Measurements from ENCODE around the gene IDH3B. TPM values are rescaled to one million over a fixed set of nuclear protein-coding genes. Genes with fewer than 3 reads are reported as not detected.
"Not testable (repeated sequence)": the region's sequence is repeated elsewhere in the genome, so short reads cannot be mapped to it uniquely, and the experiment has no call there.

The IDH3B gene
- total and polyA plus RNA-seq, 2 experiments from 2014 or later: 216 to 244 TPM

DNA sequence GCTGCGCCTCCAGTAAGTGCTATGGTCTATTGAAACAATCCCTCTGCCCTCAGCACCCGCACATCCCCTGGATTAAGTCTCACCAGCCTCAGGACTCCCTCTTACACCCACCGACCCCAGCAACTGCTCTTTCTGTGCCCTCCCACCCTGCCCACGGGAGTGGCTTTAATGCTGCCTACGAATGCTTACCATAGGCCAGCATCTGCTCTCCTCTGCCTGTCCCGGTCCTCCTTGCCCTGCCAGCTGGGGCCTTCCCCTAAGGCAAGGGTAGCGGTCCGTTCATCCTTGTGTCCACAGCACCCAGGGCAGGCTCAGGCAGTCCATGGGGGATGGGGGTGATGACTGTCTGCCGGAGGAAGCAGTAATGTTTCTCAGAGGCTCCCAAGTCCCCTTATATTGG lies 32.6 kb upstream of the IDH3B start:
- DNase-seq (ENCODE audit: low read depth in 1 of 2, low spot score in 1 of 2): no peak
- Histone ChIP-seq H3K27ac (no peak overlapping the region), H3K27me3 (peaks cover 76% of the 10 kb centered on the region), H3K36me3 (no peaks in the 10 kb centered on the region), H3K4me3 (no peak overlapping the region), H3K9me3 (ENCODE audit: low read depth) (no peaks in the 10 kb centered on the region), H3K4me1 (ENCODE audit: low read depth) (no peaks in the 10 kb centered on the region)
- TF ChIP-seq, protein P1, sequence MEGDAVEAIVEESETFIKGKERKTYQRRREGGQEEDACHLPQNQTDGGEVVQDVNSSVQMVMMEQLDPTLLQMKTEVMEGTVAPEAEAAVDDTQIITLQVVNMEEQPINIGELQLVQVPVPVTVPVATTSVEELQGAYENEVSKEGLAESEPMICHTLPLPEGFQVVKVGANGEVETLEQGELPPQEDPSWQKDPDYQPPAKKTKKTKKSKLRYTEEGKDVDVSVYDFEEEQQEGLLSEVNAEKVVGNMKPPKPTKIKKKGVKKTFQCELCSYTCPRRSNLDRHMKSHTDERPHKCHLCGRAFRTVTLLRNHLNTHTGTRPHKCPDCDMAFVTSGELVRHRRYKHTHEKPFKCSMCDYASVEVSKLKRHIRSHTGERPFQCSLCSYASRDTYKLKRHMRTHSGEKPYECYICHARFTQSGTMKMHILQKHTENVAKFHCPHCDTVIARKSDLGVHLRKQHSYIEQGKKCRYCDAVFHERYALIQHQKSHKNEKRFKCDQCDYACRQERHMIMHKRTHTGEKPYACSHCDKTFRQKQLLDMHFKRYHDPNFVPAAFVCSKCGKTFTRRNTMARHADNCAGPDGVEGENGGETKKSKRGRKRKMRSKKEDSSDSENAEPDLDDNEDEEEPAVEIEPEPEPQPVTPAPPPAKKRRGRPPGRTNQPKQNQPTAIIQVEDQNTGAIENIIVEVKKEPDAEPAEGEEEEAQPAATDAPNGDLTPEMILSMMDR (IDR thresholded peaks at IDR 0.05; ENCODE audit: low read depth, low read length): no peak

DNA sequence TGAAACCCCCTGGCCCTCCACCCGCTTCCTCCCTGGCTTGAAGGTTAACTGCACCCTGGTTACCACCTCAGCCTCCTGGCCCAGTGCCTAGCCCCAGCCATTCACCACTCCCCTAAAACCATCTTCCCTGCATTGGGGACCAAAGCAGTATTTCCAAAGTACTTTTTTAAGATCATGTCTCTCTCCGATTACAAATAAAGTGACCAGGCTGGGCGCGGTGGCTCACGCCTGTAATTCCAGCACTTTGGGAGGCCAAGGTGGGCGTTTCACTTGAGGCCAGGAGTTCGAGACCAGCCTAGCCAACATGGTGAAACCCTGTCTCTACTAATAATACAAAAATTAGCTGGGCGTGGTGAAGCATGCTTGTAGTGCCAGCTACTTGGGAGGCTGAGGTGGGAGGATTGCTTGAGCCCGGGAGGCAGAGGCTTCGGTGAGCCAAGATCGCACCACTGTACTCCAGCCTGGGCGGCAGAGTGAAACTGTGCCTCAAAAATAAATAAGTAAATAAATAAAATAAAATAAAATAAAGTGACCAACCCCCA lies 32.0 kb upstream of the IDH3B start:
- H3K27ac ChIP-seq; H3K9me3 ChIP-seq (ENCODE audit: low read depth); DNase-seq (ENCODE audit: low read depth in 1 of 2, low spot score in 1 of 2); H3K4me3 ChIP-seq; H3K4me1 ChIP-seq (ENCODE audit: low read depth); H3K36me3 ChIP-seq: not testable (repeated sequence)
- H3K27me3 ChIP-seq: peaks cover 76% of the 10 kb centered on the region

DNA sequence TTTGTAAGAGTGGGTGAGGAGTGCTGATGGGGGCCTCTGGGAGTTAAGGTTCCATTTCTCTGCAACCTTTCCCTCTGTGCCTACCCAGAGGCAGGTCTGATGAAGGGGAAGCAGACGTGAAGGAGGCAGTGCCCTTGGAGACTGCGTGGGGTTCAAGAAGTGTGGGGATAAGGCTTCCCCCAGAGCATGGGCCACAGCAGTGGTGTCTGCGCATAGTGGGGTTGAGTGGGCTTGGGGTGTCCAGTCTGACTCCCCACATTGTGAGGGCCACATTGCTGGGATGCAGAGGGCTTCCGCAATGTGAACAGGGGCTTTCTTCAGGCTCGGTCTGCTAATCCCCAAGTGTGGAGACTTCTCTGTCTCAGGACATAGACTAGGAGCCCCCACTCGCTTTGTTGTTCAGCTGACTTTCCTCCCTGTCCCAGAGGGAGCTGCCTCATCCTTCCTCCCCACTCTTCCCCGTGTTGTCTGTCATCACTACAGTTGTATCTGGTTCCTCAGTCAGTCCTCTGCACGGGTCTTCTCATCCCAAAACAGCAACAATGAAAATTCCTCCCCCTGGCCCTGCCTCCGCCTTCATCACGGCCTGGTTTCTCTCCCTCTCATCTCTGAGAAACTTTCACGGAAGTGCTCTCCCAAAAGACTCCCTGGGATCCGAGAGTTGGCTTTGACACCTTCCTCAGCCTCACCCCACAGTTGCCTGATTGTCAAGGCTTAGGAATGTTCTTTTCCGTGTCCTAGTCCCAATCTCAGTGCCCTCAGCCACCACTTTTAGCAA lies 31.4 kb upstream of the IDH3B start:
- Histone ChIP-seq H3K4me1 (ENCODE audit: low read depth) (no peaks in the 10 kb centered on the region), H3K36me3 (no peaks in the 10 kb centered on the region), H3K9me3 (ENCODE audit: low read depth) (no peaks in the 10 kb centered on the region), H3K4me3 (no peak overlapping the region), H3K27ac (no peak overlapping the region), H3K27me3 (peaks cover 76% of the 10 kb centered on the region)
- no peak for DNase-seq (ENCODE audit: low read depth in 1 of 2, low spot score in 1 of 2)
- TF ChIP-seq, protein P1 (IDR thresholded peaks at IDR 0.05; ENCODE audit: low read depth, low read length): no peak

GRCh38 chr20:2694519-2694918 lies 30.5 kb upstream of the IDH3B start:
- Histone ChIP-seq H3K4me3 (no peak overlapping the region), H3K9me3 (ENCODE audit: low read depth) (no peaks in the 10 kb centered on the region), H3K27ac (no peak overlapping the region), H3K36me3 (no peaks in the 10 kb centered on the region), H3K4me1 (ENCODE audit: low read depth) (no peaks in the 10 kb centered on the region), H3K27me3 (peaks cover 77% of the 10 kb centered on the region)
- TF ChIP-seq, protein P1 (IDR thresholded peaks at IDR 0.05; ENCODE audit: low read depth, low read length): no peak
- DNase-seq (ENCODE audit: low read depth in 1 of 2, low spot score in 1 of 2): no peak

DNA sequence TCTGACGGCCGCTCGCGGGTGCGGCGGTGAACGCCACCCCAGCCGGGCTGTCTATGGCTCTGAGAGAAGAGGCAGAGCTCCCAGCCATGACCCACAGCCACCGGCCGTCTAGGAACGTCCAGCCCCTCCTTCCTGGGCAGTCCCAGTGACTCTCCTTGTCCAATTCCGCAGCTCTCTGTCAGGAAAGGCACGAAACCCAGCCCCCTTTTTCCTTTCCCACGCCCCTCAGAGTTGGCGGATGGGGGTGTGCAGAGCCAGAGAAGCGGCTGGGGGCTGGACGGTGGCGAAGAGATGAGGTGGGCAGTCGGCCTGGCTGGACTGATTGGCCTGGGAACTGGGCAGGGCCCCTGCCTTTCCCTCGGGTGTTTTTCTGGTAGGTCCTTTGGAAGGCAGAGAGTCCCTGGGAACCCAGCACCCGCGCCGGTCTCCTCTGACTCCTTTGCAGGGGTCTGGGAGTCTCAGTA lies 30.0 kb upstream of the IDH3B start:
- Histone ChIP-seq H3K4me3 (peak overlapping the region; percentile 39), H3K27me3 (peaks cover 82% of the 10 kb centered on the region), H3K4me1 (ENCODE audit: low read depth) (no peaks in the 10 kb centered on the region), H3K36me3 (no peaks in the 10 kb centered on the region), H3K27ac (no peak overlapping the region), H3K9me3 (ENCODE audit: low read depth) (no peaks in the 10 kb centered on the region)
- TF ChIP-seq, protein P1 (IDR thresholded peaks at IDR 0.05; ENCODE audit: low read depth, low read length): no peak
- peak in 1 of 2 donors; percentile 13 for DNase-seq (ENCODE audit: low read depth in 1 of 2, low spot score in 1 of 2)

Measured in cardiac muscle cell (in vitro differentiated cells and primary cell).